Coronary artery (tissue), 2 donors: Measurements from ENCODE around the gene NDUFS6.
A peak's percentile ranks its signal among the peaks of the same experiment; 100 is the strongest.

Source experiments
- DNase-seq: peaks from one replicate; pipeline ENCODE4 v3.0.0-alpha.2; 2017; ENCODE audit warnings: low spot score
- H3K27ac ChIP-seq, 2 donors: fragments of 200-600 bp; sonication (generic); one replicate each; pipeline ENCODE4 v1.5.1; 2016 to 2019
- H3K4me3 ChIP-seq: fragments of 200-600 bp; sonication (generic); 2 replicates; pipeline ENCODE4 v1.5.1; 2016; ENCODE audit warnings: mild to moderate bottlenecking, moderate library complexity
- CTCF ChIP-seq: fragments of 200-600 bp; sonication (generic); IDR thresholded peaks from one replicate; pipeline ENCODE4 v1.5.1; 2019; ENCODE audit warnings: antibody characterized with exemption

NDUFS6 gene

GRCh38 chr5:1831677-1832313, 30.6 kb downstream of the NDUFS6 start:
- Histone ChIP-seq H3K4me3 (no peak overlapping the region), H3K27ac (no peak overlapping the region)
- no peak for TF ChIP-seq CTCF
- peak; percentile 68 for DNase-seq

GRCh38 chr5:1832511-1833250, 31.5 kb downstream of the NDUFS6 start:
- no peak for TF ChIP-seq CTCF
- DNase-seq: no peak
- no peak overlapping the region for H3K27ac ChIP-seq
- no peak overlapping the region for H3K4me3 ChIP-seq

- no peak for DNase-seq
- no peak overlapping the region for H3K27ac ChIP-seq
- no peak for TF ChIP-seq CTCF
- H3K4me3 ChIP-seq: no peak overlapping the region
Measured at GRCh38 chr5:1833264-1834021, 32.2 kb downstream of the NDUFS6 start.

- Histone ChIP-seq H3K4me3 (no peak overlapping the region), H3K27ac (no peak overlapping the region)
- peak; percentile 43 for DNase-seq
- TF ChIP-seq CTCF: no peak
Measured at GRCh38 chr5:1834022-1834551, 32.9 kb downstream of the NDUFS6 start.

GRCh38 chr5:1834721-1835429, 33.7 kb downstream of the NDUFS6 start:
- TF ChIP-seq CTCF: no peak
- Histone ChIP-seq H3K27ac (no peak overlapping the region), H3K4me3 (no peak overlapping the region)
- peak; percentile 60 for DNase-seq

- TF ChIP-seq CTCF: no peak
- H3K27ac ChIP-seq: no peak overlapping the region
- DNase-seq: no peak
- H3K4me3 ChIP-seq: no peak overlapping the region
Measured at GRCh38 chr5:1835431-1835830, 34.2 kb downstream of the NDUFS6 start.
